PC-3 (cell line): ENCODE data around the gene MAGI2. TPM values are rescaled to one million over a fixed set of nuclear protein-coding genes. Genes with fewer than 3 reads are reported as not detected.

Source experiments
- ATAC-seq: fragments of 200-7000 bp; cut with Tn5 transposase; 2 replicates; pipeline ENCODE4 v1.9.1; 2020; ENCODE audit warnings: mild to moderate bottlenecking, moderate library complexity
- BruUV-seq: library from RNA; stranded (reverse); fragments of 400-500 nt; replicated peaks from 2 replicates; lab custom pipeline; 2021; lab: Mats Ljungman, UMichigan
- CTCF ChIA-PET: fragments of 300-600 bp; sonication (Branson Sonifier 250); formaldehyde crosslinking; loops from one replicate; lab custom pipeline; 2022; ENCODE audit warnings: antibody characterized with exemption; lab: Charles Lee
- POLR2A ChIA-PET: fragments of 300-600 bp; sonication (Branson Sonifier 250); formaldehyde crosslinking; loops from one replicate; lab custom pipeline; 2022; ENCODE audit warnings: antibody characterized with exemption; ENCODE audit not compliant: unreplicated experiment; lab: Charles Lee
- DNase-seq: peaks from one replicate; pipeline ENCODE4 v3.0.0-alpha.2; 2015
- H2AFZ ChIP-seq: fragments of 300-600 bp; sonication (generic); 2 replicates; pipeline ENCODE4 v1.6.0; 2016; ENCODE audit warnings: antibody characterized with exemption, low read length
- H3F3A ChIP-seq: fragments of 300-600 bp; sonication (generic); one replicate; pipeline ENCODE4 v1.6.0; 2017; ENCODE audit warnings: antibody characterized with exemption, low read length, control low read depth, mild to moderate bottlenecking; ENCODE audit not compliant: unreplicated experiment
- H3K27ac ChIP-seq: fragments of 300-600 bp; sonication (generic); 2 replicates; pipeline ENCODE4 v1.5.1; 2016; ENCODE audit warnings: mild to moderate bottlenecking, low read length
- H3K27me3 ChIP-seq: fragments of 300-600 bp; sonication (generic); 2 replicates; pipeline ENCODE4 v1.6.1; 2016; ENCODE audit warnings: low read length, mixed read lengths
- H3K36me3 ChIP-seq: fragments of 300-600 bp; sonication (generic); 2 replicates; pipeline ENCODE4 v1.6.1; 2016; ENCODE audit warnings: low read depth, mixed run types, low read length, mixed read lengths
- H3K4me1 ChIP-seq: fragments of 300-600 bp; sonication (generic); 2 replicates; pipeline ENCODE4 v1.5.1; 2016; ENCODE audit warnings: low read length; ENCODE audit not compliant: insufficient read depth
- H3K4me2 ChIP-seq: fragments of 300-600 bp; sonication (generic); 2 replicates; pipeline ENCODE4 v1.6.0; 2016; ENCODE audit warnings: low read length
- H3K4me3 ChIP-seq: fragments of 300-600 bp; sonication (generic); 2 replicates; pipeline ENCODE4 v1.5.1; 2016; ENCODE audit warnings: mild to moderate bottlenecking, low read length, mixed read lengths
- H3K79me2 ChIP-seq: fragments of 300-600 bp; sonication (generic); 2 replicates; pipeline ENCODE4 v1.6.1; 2017; ENCODE audit warnings: low read length, mixed read lengths
- H3K9ac ChIP-seq: fragments of 300-600 bp; sonication (generic); 2 replicates; pipeline ENCODE4 v1.6.0; 2016; ENCODE audit warnings: mild to moderate bottlenecking, low read length
- H3K9me2 ChIP-seq: fragments of 300-600 bp; sonication (generic); replicated peaks from 2 replicates; pipeline ENCODE4 v1.6.1; 2016; ENCODE audit warnings: mixed run types, low read length, mixed read lengths
- H3K9me3 ChIP-seq: fragments of 300-600 bp; sonication (generic); 2 replicates; pipeline ENCODE4 v1.6.1; 2016; ENCODE audit warnings: low read length, mixed read lengths
- H4K20me1 ChIP-seq: fragments of 300-600 bp; sonication (generic); 2 replicates; pipeline ENCODE4 v1.6.1; 2016; ENCODE audit warnings: low read length, mixed read lengths
- CTCF ChIP-seq: fragments of 300-600 bp; sonication (generic); conservative IDR thresholded peaks from 2 replicates; pipeline ENCODE4 v1.5.1; 2017; ENCODE audit warnings: antibody characterized with exemption, low read depth, mild to moderate bottlenecking, low read length
- EZH2 ChIP-seq: fragments of 300-600 bp; sonication (generic); IDR thresholded peaks from one replicate; pipeline ENCODE4 v1.6.1; 2017; ENCODE audit warnings: antibody characterized with exemption, mild to moderate bottlenecking, low read length; ENCODE audit not compliant: unreplicated experiment
- EZH2phosphoT487 ChIP-seq: fragments of 300-600 bp; sonication (generic); IDR thresholded peaks from 2 replicates; pipeline ENCODE4 v1.6.1; 2018; ENCODE audit warnings: mild to moderate bottlenecking, antibody characterized with exemption, low read length, borderline replicate concordance
- intact Hi-C: fragments of 100-400 bp; cut with micrococcal nuclease; formaldehyde crosslinking; loops from 2 replicates; pipeline ENCODE4 v1.9.0; 2023
- total RNA-seq: library from RNA; depleted of rRNA; stranded (reverse); fragments of >200 nt; gene quantifications from 2 replicates; pipeline ENCODE4 v1.2.3, GENCODE V29; 2014

MAGI2 gene
- total RNA-seq, 1 experiment from 2014 or later = not detected

DNA sequence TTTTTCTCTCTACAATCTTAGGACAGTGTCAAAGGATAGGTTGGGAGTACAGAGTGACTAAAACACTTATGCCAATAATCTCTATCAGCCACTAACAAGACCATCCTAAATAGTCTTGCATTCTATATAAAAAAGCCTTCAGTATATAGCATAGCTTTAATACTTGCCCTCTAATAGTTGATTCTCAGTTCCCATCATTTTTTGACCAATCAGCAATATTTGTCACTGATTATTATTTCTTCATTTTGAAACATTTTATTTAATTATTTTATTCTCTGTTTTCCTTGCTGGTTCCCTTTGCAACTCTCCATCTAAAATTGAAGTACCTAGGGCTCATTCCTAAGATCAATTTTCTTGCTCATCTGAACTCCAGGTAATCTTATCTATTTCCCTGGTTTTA, 470.0 kb downstream of the MAGI2 start:
- ATAC-seq (no peak), DNase-seq (no peak)
- H3K27me3 ChIP-seq = no peaks in the 10 kb centered on the region
- no peak overlapping the region for H3K4me3 ChIP-seq
- no peak for TF ChIP-seq EZH2
- TF ChIP-seq CTCF = no peak
- TF ChIP-seq EZH2phosphoT487 = no peak
- no peaks in the 10 kb centered on the region for H3K9me3 ChIP-seq
- no peak overlapping the region for H3K27ac ChIP-seq
- no peaks in the 10 kb centered on the region for H3K79me2 ChIP-seq
- H3F3A ChIP-seq = no peaks in the 10 kb centered on the region
- H3K36me3 ChIP-seq = no peaks in the 10 kb centered on the region
- H3K9ac ChIP-seq = no peak overlapping the region
- no peak overlapping the region for H3K4me2 ChIP-seq
- H3K9me2 ChIP-seq = no peaks in the 10 kb centered on the region
- H4K20me1 ChIP-seq = no peaks in the 10 kb centered on the region
- no TSS peak for BruUV-seq
- no peak overlapping the region for H2AFZ ChIP-seq
- POLR2A ChIA-PET = no interaction called here
- CTCF ChIA-PET = no interaction called here
- H3K4me1 ChIP-seq = no peaks in the 10 kb centered on the region
- intact Hi-C loops = no loop called here

DNA sequence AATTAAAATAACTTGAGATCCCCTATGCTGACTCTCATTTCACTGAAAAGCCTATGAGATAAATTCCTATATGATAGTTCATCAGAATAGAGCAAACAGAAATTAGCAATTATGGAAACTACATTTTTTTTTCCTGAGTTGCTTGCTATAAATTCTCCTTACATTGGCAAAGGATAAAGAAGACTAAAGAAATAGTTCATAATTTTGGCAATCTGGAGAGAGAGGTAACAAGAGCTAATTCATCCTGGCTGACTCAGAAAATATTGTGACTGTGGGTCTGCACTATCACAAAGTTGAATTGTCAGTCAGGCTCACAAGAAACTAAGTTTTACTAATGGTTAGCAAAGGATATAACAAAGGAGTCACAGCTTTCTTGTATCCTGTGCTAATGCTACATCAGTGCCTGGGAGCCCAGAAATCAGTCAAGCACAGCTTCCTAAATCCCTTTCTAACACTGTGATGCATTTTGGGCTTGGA, 483.0 kb downstream of the MAGI2 start:
- no TSS peak for BruUV-seq
- intact Hi-C loops = loop anchor here (5.0 kb wide), 2 partner anchors 162 to 312 kb away; no protein-coding TSS in a partner anchor
- peak; percentile 80 for ATAC-seq

More for the DNA sequence above, 483.0 kb downstream of the MAGI2 start:
- peak overlapping the region; percentile 49 for H3K27ac ChIP-seq
- no peaks in the 10 kb centered on the region for H3K9me2 ChIP-seq
- H2AFZ ChIP-seq = no peak overlapping the region
- ChIA-PET POLR2A (interaction anchor here (0.5 kb wide), 1 partner anchor 480 kb away, joined by 3 read pairs; no protein-coding TSS in a partner anchor), CTCF (interaction anchor here (0.6 kb wide), 1 partner anchor 113 kb away, joined by 4 read pairs; no protein-coding TSS in a partner anchor)
- H3K27me3 ChIP-seq = no peaks in the 10 kb centered on the region
- peak; percentile 83 for DNase-seq
- no peak for TF ChIP-seq CTCF
- no peak for TF ChIP-seq EZH2
- TF ChIP-seq EZH2phosphoT487 = no peak
- H3K79me2 ChIP-seq = no peaks in the 10 kb centered on the region
- H3F3A ChIP-seq = no peaks in the 10 kb centered on the region
- H3K4me2 ChIP-seq = peak overlapping the region; percentile 23
- no peaks in the 10 kb centered on the region for H3K36me3 ChIP-seq
- H3K9ac ChIP-seq = no peak overlapping the region
- H3K9me3 ChIP-seq = no peaks in the 10 kb centered on the region
- H3K4me3 ChIP-seq = no peak overlapping the region
- peaks cover 43% of the 10 kb centered on the region for H3K4me1 ChIP-seq
- H4K20me1 ChIP-seq = no peaks in the 10 kb centered on the region
